IPS-11a (cell line): ENCODE measurements around the gene SPTSSA.
"Not testable (repeated sequence)": the region's sequence is repeated elsewhere in the genome, so short reads cannot be mapped to it uniquely, and the experiment has no call there.

Experiments
- H3K4me3 ChIP-seq: one replicate; pipeline ENCODE4 v1.5.1; 2013; ENCODE audit warnings: low read depth, low read length, control low read depth

Gene SPTSSA

GRCh38 chr14:34428102-34428466 lies 34.0 kb downstream of the SPTSSA start:
- not testable (repeated sequence) for H3K4me3 ChIP-seq

- no peak overlapping the region for H3K4me3 ChIP-seq
Observed at GRCh38 chr14:34426313-34427295, 35.4 kb downstream of the SPTSSA start.

GRCh38 chr14:34425095-34425851 lies 36.8 kb downstream of the SPTSSA start:
- H3K4me3 ChIP-seq, result no peak overlapping the region

GRCh38 chr14:34424488-34424887 lies 37.6 kb downstream of the SPTSSA start:
- H3K4me3 ChIP-seq, result no peak overlapping the region

- no peak overlapping the region for H3K4me3 ChIP-seq
Observed at GRCh38 chr14:34423445-34423844, 38.6 kb downstream of the SPTSSA start.

GRCh38 chr14:34420547-34421150 lies 41.4 kb downstream of the SPTSSA start:
- no peak overlapping the region for H3K4me3 ChIP-seq

GRCh38 chr14:34409721-34410120 lies 52.3 kb downstream of the SPTSSA start:
- no peak overlapping the region for H3K4me3 ChIP-seq

- no peak overlapping the region for H3K4me3 ChIP-seq
Observed at GRCh38 chr14:34407951-34408350, 54.1 kb downstream of the SPTSSA start.

- H3K4me3 ChIP-seq, result no peak overlapping the region
Observed at GRCh38 chr14:34404416-34404815, 57.6 kb downstream of the SPTSSA start.

- no peak overlapping the region for H3K4me3 ChIP-seq
Observed at GRCh38 chr14:34403646-34404045, 58.4 kb downstream of the SPTSSA start.

- H3K4me3 ChIP-seq, result no peak overlapping the region
Observed at GRCh38 chr14:34398024-34398423, 64.0 kb downstream of the SPTSSA start.

- H3K4me3 ChIP-seq, result no peak overlapping the region
Observed at GRCh38 chr14:34387974-34388516, 74.0 kb downstream of the SPTSSA start.

- no peak overlapping the region for H3K4me3 ChIP-seq
Observed at GRCh38 chr14:34386865-34387485, 75.1 kb downstream of the SPTSSA start.

GRCh38 chr14:34385881-34386280 lies 76.2 kb downstream of the SPTSSA start:
- H3K4me3 ChIP-seq, result not testable (repeated sequence)

GRCh38 chr14:34383839-34384238 lies 78.2 kb downstream of the SPTSSA start:
- H3K4me3 ChIP-seq, result no peak overlapping the region
